SHP77 (cell line): Measurements from ENCODE around the gene CNKSR2.
A peak's percentile ranks its signal among the peaks of the same experiment; 100 is the strongest.

Experiments used
- DNase-seq, 2 experiments: peaks; one replicate each; lab custom pipeline; 2025; lab: John Stamatoyannopoulos, UW

CNKSR2 gene

DNA sequence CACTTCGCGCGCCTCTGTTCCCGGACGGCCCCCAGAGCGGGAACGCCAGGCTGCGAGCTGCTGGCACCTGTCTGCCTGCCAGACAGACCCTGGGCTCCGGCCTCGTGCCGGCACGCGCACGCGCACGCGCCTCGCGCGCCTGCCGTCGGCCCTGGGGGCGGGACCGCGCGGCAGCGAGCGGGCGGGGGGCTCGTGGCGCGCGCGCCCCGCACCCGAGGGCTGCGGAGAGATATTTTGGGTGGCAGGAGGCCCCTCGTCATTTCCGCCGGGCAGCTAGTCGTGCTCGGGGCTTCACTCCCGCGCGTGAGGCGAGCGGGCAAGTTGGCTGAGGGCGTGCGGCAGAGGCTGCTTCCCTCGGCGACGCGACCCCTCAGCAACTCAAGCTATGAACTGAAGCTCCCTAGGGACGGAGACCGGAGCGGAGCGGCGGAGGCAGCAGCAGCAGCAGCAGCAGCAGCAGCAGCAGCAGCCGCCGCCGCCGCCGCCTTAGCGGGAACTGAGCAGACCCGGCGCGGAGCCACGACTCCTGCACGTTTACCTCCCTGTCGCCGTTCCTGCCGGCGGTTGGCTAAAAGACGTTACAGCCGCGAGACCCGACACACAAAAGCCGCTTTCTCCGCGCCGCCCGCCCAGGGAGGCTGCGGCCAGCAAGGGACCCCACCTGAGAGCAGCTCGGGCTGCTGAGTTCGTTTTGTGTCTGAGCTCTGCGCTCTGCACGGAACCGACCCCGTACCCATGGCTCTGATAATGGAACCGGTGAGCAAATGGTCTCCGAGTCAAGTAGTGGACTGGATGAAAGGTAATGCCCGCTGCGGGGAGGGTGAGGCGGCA lies at the start of gene CNKSR2:
CNKSR2 (plus strand) TSS at position 256 of the 831 bp plus-strand sequence; CDS start at position 736, 480 bp downstream.
- peak; percentile 48 to 71 for DNase-seq

DNA sequence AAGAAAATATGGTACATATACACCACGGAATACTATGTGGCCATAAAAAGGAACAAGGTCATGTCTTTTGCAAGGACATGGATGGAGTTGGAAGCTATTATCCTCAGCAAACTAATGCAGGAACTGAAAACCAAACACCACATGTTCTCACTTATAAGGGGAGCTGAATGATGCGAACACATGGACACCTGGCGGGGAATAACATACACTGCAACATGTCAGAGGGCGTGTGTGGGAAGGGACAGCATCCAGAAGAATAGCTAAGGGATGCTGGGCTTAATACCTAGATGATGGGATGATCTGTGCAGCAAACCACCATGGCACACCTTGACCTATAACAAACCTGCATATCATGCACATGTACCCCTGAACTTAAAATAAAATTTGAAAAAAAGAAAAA lies 19.5 kb upstream of the CNKSR2 start:
- DNase-seq = peak in 1 of 2 experiments; percentile 4

- no peak for DNase-seq
These were observed 18.4 kb upstream of the CNKSR2 start for GRCh38 chrX:21355831-21356230.

DNA sequence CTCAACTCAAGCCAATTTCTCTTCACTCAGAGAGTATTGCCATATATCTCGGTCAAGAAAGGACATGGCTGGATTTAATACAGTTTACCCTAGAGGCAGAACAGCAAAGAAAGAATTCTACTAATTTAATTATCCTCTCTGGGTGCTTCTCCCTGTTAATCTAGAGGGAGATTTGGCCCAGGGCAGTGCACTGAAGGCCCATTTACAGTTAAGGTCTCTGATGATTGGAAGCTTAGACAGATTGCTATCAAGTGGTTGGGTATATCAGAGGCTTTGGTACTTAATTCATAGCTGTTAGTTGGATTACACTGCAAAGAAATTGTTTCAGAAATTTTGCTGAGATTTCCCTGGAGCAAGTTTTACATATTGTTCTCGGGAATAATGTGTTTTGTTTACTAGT lies 4.6 kb upstream of the CNKSR2 start:
- DNase-seq = no peak

GRCh38 chrX:21373001-21373400 lies 1.2 kb upstream of the CNKSR2 start:
- no peak for DNase-seq

- peak in 1 of 2 experiments; percentile 15 for DNase-seq
These were observed 518 bp upstream of the CNKSR2 start for GRCh38 chrX:21373637-21374162.

GRCh38 chrX:21374994-21375707 lies 933 bp downstream of the CNKSR2 start:
- DNase-seq = no peak

GRCh38 chrX:21375708-21376009 lies 1.4 kb downstream of the CNKSR2 start:
- peak in 1 of 2 experiments; percentile 7 for DNase-seq

DNA sequence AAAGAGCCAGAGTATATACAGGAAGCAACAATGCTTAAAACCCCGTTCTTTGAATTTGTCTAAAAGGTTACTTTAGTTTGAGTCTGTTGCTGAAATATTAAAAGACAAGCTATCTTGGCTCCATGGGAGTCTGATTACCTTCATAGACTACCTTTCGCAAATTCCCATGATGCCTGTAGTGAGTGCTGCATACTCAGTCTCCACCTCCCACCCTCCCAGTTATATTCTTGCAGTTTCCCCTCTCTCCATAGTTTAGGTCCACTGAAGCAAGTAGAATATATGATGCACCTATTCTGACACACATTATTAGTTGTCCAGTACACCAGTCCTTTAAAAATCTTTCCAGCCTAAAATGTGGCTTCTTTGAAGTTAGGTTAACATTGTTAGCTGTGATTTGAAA lies 2.4 kb downstream of the CNKSR2 start:
- DNase-seq = no peak

DNA sequence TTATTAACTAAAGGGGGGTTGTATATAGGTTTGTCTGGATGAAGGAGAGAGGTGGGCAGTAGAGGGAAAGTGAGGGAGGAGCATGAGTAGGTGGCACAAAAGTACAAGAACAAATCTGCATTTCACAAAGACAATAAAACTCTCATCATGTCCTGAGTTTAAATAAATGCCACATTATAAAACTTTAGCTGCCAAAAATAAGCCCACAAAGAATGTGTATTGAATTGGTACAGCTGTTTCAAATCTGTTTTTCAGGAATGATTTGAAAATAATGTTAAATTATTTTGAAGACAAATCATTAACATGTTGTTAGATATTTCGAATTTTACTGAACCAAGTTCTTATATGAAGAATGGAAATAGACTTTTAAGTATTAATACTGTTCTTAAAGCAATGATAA lies 5.8 kb downstream of the CNKSR2 start:
- DNase-seq = no peak

DNA sequence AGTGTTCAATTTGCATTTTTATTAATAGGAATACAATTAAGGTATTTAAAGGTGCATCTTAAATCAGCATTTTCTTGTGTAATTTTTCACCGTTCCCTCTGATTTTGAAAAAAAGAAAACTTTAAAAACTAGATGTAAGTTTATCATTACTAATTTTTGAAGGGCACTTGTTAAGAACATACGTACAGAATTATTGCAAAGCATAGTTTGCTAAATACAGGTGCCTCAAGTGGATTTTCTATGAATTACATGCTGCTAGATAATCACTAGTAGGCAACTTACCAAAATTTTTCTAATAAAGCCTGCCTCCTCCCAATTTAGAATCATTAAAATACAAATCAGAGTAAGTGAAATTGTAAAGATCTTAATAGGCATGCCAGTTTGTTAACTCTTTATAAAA lies 8.5 kb downstream of the CNKSR2 start:
- no peak for DNase-seq

GRCh38 chrX:21383546-21383945 lies 9.3 kb downstream of the CNKSR2 start:
- DNase-seq = no peak

DNA sequence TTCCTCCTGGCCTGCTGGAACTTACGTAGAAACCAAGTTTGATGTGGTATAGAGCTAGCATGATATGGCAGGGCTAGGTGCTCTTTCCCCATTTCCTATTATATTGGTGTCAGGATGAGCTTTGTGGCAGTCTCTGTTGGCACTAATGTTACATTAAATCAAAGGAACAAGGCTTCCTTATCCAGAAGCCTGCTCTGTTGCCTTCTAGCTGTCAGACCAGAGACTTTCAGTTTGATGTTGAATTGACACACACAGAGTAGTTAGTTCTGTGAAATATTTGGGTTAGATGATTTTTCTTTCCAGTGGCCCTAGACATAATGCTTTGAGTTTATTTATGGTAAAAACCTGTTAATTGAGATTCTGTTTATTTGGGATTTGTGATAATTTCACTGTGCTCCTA lies 10.0 kb downstream of the CNKSR2 start:
- no peak for DNase-seq

- no peak for DNase-seq
These were observed 20.6 kb downstream of the CNKSR2 start for GRCh38 chrX:21394792-21395191.

DNA sequence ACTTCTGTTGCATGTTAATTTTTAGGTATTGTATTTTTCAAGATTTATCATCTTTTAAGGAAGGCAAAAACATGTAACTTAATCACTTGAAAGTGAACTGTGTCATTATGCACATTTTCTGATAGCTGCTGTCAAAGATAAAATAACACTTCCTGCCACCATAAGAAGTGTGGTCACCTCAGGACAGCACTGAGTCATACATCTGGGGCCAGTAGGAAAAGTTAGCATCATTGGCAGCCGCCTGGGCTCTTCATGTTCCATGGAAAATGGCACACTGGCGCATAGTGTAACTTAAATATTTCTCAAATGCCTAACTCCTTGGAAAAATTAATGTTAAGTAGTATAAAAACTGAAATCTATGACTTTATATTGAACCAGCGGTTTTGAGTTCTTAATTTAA lies 24.2 kb downstream of the CNKSR2 start:
- no peak for DNase-seq

DNA sequence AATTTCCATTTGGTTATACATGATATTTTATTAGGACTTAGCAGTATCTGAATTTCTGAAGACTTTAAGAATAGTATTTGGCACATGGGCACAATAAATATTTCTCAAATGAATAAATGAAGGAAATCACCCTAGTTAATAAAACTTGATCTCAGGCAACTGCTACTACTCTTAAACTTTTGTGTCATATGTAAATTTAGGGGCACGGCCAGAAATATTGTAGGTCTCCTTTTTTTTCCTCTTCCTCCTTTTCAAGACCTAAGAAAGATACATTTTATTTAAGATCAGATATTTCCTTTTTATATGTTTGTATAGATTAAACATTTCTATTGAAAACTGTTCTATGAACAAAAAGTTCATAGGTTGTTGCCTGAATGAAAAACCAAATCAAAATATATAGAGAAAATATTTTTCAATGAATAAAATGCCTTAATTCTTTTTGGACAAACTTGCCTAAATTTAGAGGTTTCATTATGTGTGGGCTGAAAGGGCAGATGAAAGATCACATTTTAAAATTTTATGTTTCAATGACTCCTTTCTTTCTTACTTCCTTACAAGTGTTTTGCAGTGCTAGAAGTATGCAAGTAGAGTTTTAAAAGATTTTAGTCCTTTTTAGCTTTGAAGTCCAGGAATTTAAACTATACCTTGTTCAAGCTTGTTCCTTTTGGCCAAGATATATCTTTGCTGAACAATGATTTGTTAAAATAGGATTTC lies 26.3 kb downstream of the CNKSR2 start:
- DNase-seq = no peak

GRCh38 chrX:21408307-21408706 lies 34.1 kb downstream of the CNKSR2 start:
- DNase-seq = peak in 1 of 2 experiments; percentile 1

DNA sequence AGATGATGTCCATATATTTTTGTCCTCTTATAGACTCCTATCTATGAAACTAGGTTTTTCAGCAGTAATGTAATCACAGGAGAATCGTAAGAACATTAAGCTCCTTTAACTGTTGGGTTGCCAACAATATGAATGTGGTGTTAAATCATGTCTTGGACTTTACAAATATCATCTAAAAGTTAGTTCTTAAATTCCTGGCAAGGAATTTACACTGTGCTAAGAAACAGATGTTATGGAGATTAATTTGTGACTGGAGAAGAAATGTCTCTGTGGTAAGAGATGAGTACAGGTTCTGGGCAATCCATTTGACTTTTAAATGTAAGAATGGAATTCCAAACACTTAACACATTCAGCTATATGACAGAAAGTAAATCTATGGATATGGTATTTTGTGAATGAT lies 34.6 kb downstream of the CNKSR2 start:
- no peak for DNase-seq

- DNase-seq = no peak
These were observed 37.8 kb downstream of the CNKSR2 start for GRCh38 chrX:21412029-21412428.

- no peak for DNase-seq
These were observed 38.7 kb downstream of the CNKSR2 start for GRCh38 chrX:21412883-21413282.

GRCh38 chrX:21427086-21427485 lies 52.9 kb downstream of the CNKSR2 start:
- DNase-seq = no peak

- no peak for DNase-seq
These were observed 62.8 kb downstream of the CNKSR2 start for GRCh38 chrX:21437036-21437435.

GRCh38 chrX:21438792-21439191 lies 64.6 kb downstream of the CNKSR2 start:
- no peak for DNase-seq
